Immature natural killer cell (primary cell): ENCODE measurements around the gene COBL. TPM values are rescaled to one million over a fixed set of nuclear protein-coding genes. Genes with fewer than 3 reads are reported as not detected.

Source experiments
- DNase-seq, 3 donors: peaks; one replicate each; pipeline ENCODE4 v3.0.0; 2022; ENCODE audit warnings: mixed read lengths in 1 of 3
- H3K27ac Mint-ChIP-seq, 6 donors: one replicate each; pipeline ENCODE4 v1.8.0; 2020; ENCODE audit warnings: mixed read lengths in 6 of 6, mild to moderate bottlenecking in 5 of 6, inconsistent platforms in 4 of 6, moderate library complexity in 3 of 6
- H3K27me3 Mint-ChIP-seq, 3 donors: one replicate each; pipeline ENCODE4 v1.8.0; 2020 to 2021; ENCODE audit warnings: low read depth in 3 of 3, mild to moderate bottlenecking in 3 of 3, mixed read lengths in 3 of 3, moderate library complexity in 3 of 3, inconsistent platforms in 1 of 3
- H3K36me3 Mint-ChIP-seq, 3 donors: one replicate each; pipeline ENCODE4 v1.8.0; 2020; ENCODE audit warnings: mixed read lengths in 3 of 3, inconsistent platforms in 2 of 3, mild to moderate bottlenecking in 2 of 3
- H3K4me1 Mint-ChIP-seq, 2 donors: one replicate each; pipeline ENCODE4 v1.8.0; 2020; ENCODE audit warnings: inconsistent platforms in 2 of 2, mild to moderate bottlenecking in 2 of 2, mixed read lengths in 2 of 2, moderate library complexity in 1 of 2
- H3K4me3 Mint-ChIP-seq, 5 donors: one replicate each; pipeline ENCODE4 v1.8.0; 2020; ENCODE audit warnings: mild to moderate bottlenecking in 5 of 5, mixed read lengths in 5 of 5, inconsistent platforms in 3 of 5, moderate library complexity in 3 of 5
- H3K9me3 Mint-ChIP-seq, 6 donors: one replicate each; pipeline ENCODE4 v1.8.0; 2020; ENCODE audit warnings: mild to moderate bottlenecking in 6 of 6, mixed read lengths in 6 of 6, inconsistent platforms in 4 of 6, moderate library complexity in 3 of 6
- polyA plus RNA-seq, 3 donors: library from polyadenylated mRNA; unstranded; fragments of 300-500 nt; fragmentation: Illumina TruSeq; gene quantifications; one replicate each; pipeline ENCODE4 v1.2.3, GENCODE V29; 2021

Gene COBL
- polyA plus RNA-seq, 3 donors from 2014 or later, result not detected

- Mint-ChIP-seq H3K4me3 (no peak overlapping the region), H3K9me3 (no peaks in the 10 kb centered on the region), H3K4me1 (no peaks in the 10 kb centered on the region), H3K36me3 (no peaks in the 10 kb centered on the region), H3K27me3 (peaks cover 0 to 4% (median 0%) of the 10 kb centered on the region in 3 donors), H3K27ac (no peak overlapping the region)
- DNase-seq, result no peak
Observed at GRCh38 chr7:51035716-51036115, 280.9 kb downstream of the COBL start.

GRCh38 chr7:51034521-51035264 lies 281.9 kb downstream of the COBL start:
- Mint-ChIP-seq H3K4me3 (no peak overlapping the region), H3K4me1 (no peaks in the 10 kb centered on the region), H3K27me3 (peaks cover 0 to 4% (median 0%) of the 10 kb centered on the region in 3 donors), H3K27ac (no peak overlapping the region), H3K36me3 (no peaks in the 10 kb centered on the region), H3K9me3 (no peaks in the 10 kb centered on the region)
- DNase-seq, result no peak

GRCh38 chr7:51033727-51034520 lies 282.7 kb downstream of the COBL start:
- Mint-ChIP-seq H3K36me3 (no peaks in the 10 kb centered on the region), H3K4me3 (no peak overlapping the region), H3K27me3 (peaks cover 0 to 4% (median 0%) of the 10 kb centered on the region in 3 donors), H3K27ac (no peak overlapping the region), H3K4me1 (no peaks in the 10 kb centered on the region), H3K9me3 (no peaks in the 10 kb centered on the region)
- no peak for DNase-seq

- no peak for DNase-seq
- no peaks in the 10 kb centered on the region for H3K4me1 Mint-ChIP-seq
- peaks cover 0 to 4% (median 0%) of the 10 kb centered on the region in 3 donors for H3K27me3 Mint-ChIP-seq
- H3K36me3 Mint-ChIP-seq, result no peaks in the 10 kb centered on the region
- H3K4me3 Mint-ChIP-seq, result no peak overlapping the region
- H3K9me3 Mint-ChIP-seq, result no peaks in the 10 kb centered on the region
- no peak overlapping the region for H3K27ac Mint-ChIP-seq
Observed at GRCh38 chr7:51031791-51032515, 284.7 kb downstream of the COBL start.

- Mint-ChIP-seq H3K4me1 (no peaks in the 10 kb centered on the region), H3K4me3 (no peak overlapping the region), H3K27me3 (peaks cover 0 to 3% (median 0%) of the 10 kb centered on the region in 3 donors), H3K9me3 (no peaks in the 10 kb centered on the region), H3K36me3 (no peaks in the 10 kb centered on the region), H3K27ac (no peak overlapping the region)
- DNase-seq, result no peak
Observed at GRCh38 chr7:51031216-51031615, 285.4 kb downstream of the COBL start.

- H3K36me3 Mint-ChIP-seq, result no peaks in the 10 kb centered on the region
- H3K4me1 Mint-ChIP-seq, result no peaks in the 10 kb centered on the region
- no peak overlapping the region for H3K4me3 Mint-ChIP-seq
- H3K9me3 Mint-ChIP-seq, result no peaks in the 10 kb centered on the region
- no peak for DNase-seq
- H3K27me3 Mint-ChIP-seq, result peaks cover 0 to 3% (median 0%) of the 10 kb centered on the region in 3 donors
- no peak overlapping the region for H3K27ac Mint-ChIP-seq
Observed at GRCh38 chr7:51029701-51030191, 286.9 kb downstream of the COBL start.

- Mint-ChIP-seq H3K4me3 (no peak overlapping the region), H3K9me3 (no peaks in the 10 kb centered on the region), H3K27ac (no peak overlapping the region)
Observed at GRCh38 chr7:51029131-51029530, 287.5 kb downstream of the COBL start.

GRCh38 chr7:51027935-51028830 lies 288.4 kb downstream of the COBL start:
- Mint-ChIP-seq H3K4me3 (no peak overlapping the region), H3K4me1 (no peaks in the 10 kb centered on the region), H3K9me3 (no peaks in the 10 kb centered on the region), H3K27me3 (peaks cover 0 to 3% (median 0%) of the 10 kb centered on the region in 3 donors), H3K36me3 (no peaks in the 10 kb centered on the region), H3K27ac (no peak overlapping the region)
- DNase-seq, result no peak

More at GRCh38 chr7:51029131-51029530, 287.5 kb downstream of the COBL start:
- H3K4me1 Mint-ChIP-seq, result no peaks in the 10 kb centered on the region
- no peaks in the 10 kb centered on the region for H3K36me3 Mint-ChIP-seq
- no peak for DNase-seq
- peaks cover 0 to 3% (median 0%) of the 10 kb centered on the region in 3 donors for H3K27me3 Mint-ChIP-seq

- Mint-ChIP-seq H3K27ac (no peak overlapping the region), H3K36me3 (no peaks in the 10 kb centered on the region), H3K27me3 (peaks cover 0 to 3% (median 0%) of the 10 kb centered on the region in 3 donors), H3K9me3 (peaks cover 0 to 2% (median 0%) of the 10 kb centered on the region in 6 donors), H3K4me3 (no peak overlapping the region), H3K4me1 (no peaks in the 10 kb centered on the region)
- no peak for DNase-seq
Observed at GRCh38 chr7:51027106-51027934, 289.3 kb downstream of the COBL start.

GRCh38 chr7:51026341-51026740 lies 290.3 kb downstream of the COBL start:
- H3K27ac Mint-ChIP-seq, result no peak overlapping the region
- DNase-seq, result no peak
- H3K9me3 Mint-ChIP-seq, result peaks cover 0 to 2% (median 0%) of the 10 kb centered on the region in 6 donors

GRCh38 chr7:51025668-51026067 lies 290.9 kb downstream of the COBL start:
- no peak overlapping the region for H3K27ac Mint-ChIP-seq
- no peaks in the 10 kb centered on the region for H3K4me1 Mint-ChIP-seq
- H3K9me3 Mint-ChIP-seq, result peaks cover 0 to 2% (median 0%) of the 10 kb centered on the region in 6 donors
- no peaks in the 10 kb centered on the region for H3K27me3 Mint-ChIP-seq
- no peak for DNase-seq
- H3K36me3 Mint-ChIP-seq, result no peaks in the 10 kb centered on the region
- no peak overlapping the region for H3K4me3 Mint-ChIP-seq

More at GRCh38 chr7:51026341-51026740, 290.3 kb downstream of the COBL start:
- Mint-ChIP-seq H3K4me3 (no peak overlapping the region), H3K4me1 (no peaks in the 10 kb centered on the region), H3K27me3 (no peaks in the 10 kb centered on the region), H3K36me3 (no peaks in the 10 kb centered on the region)

- Mint-ChIP-seq H3K36me3 (no peaks in the 10 kb centered on the region), H3K27me3 (no peaks in the 10 kb centered on the region), H3K27ac (no peak overlapping the region), H3K4me1 (no peaks in the 10 kb centered on the region), H3K4me3 (no peak overlapping the region), H3K9me3 (peaks cover 0 to 2% (median 0%) of the 10 kb centered on the region in 6 donors)
- DNase-seq, result no peak
Observed at GRCh38 chr7:51024867-51025266, 291.7 kb downstream of the COBL start.
